Measurements from ENCODE around the gene IL22RA2.
A peak's percentile ranks its signal among the peaks of the same experiment; 100 is the strongest.

IL22RA2 gene

DNA sequence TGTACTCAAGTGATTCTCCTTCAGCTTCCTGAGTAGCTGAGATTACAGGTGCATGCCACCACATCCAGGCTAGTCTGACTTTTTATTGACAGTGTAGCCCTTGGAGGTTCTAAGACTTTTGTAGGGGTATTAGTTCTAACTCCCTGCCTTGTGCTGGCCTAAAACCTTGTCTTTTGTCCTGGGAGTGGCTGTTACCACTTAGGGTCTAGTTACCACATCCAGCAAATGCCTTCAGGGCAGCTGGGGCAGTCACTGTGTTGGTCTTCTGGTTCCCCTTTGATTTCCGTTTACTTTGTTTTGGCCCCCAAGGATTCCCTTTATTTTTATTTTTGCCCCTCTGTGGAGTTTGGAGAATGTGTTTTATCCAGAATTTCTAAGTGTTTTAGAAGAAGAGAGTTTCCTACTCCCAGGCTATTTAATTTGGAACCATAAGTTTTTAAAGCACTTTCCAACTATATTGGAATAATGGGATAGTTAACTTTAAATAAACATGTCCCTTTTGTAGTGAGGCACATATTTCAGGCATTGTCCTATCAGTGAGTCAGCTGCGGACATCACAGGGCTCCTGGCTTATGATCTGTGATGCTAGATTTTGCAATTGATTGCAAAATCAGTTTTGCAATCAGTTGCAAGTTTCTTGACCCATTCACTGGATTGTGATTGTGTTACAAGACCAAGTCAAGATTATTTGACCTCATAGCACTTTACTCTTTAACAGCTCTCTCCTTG is 25.0 kb downstream of the IL22RA2 start:
- no peak for DNase-seq
- WGBS (ENCODE audit: insufficient coverage): 91% methylated on average over 1 of the region's 2 CpGs
- H3K27ac ChIP-seq (ENCODE audit: insufficient read depth in 1 of 2, low read depth in 1 of 2, low read length in 2 of 2, poor library complexity in 1 of 2, severe bottlenecking in 2 of 2): no peak overlapping the region

DNA sequence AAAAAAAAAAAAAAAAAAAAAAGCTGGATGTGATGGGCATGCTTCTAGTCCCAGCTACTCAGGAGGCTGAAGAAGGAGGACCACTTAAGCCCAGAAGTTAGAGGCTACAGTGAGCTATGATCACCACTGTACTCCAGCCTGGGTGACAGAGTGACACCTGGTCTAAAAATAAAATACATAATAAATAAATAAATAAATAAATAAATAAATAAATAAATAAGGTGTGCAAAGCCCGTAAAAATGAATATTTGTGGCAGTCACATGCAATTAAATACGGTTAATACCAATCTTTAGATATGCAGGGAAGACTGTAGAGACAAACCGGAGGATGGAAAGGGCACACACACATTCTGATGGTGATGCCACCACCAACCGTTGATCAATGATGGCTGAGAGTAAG is 26.2 kb downstream of the IL22RA2 start:
- POLR2A ChIA-PET: no interaction called here
- H3K4me1 ChIP-seq (ENCODE audit: control extremely low read depth in 1 of 4, control insufficient read depth in 4 of 4, insufficient read depth in 4 of 4, low read length in 3 of 4): no peaks in the 10 kb centered on the region
- H3K27me3 ChIP-seq (replicated peaks in 2 of 5; ENCODE audit: control insufficient read depth in 4 of 5, insufficient read depth in 5 of 5, low read length in 4 of 5): peaks cover 0 to 41% (median 9%) of the 10 kb centered on the region in 5 experiments
- WGBS (ENCODE audit: insufficient coverage): 93% methylated on average over 3 of the region's 4 CpGs
- no peak for DNase-seq
- H3K36me3 ChIP-seq (ENCODE audit: control insufficient read depth in 4 of 4, insufficient read depth in 4 of 4, low read length in 3 of 4): no peaks in the 10 kb centered on the region
- CTCF ChIA-PET: interaction anchor here (0.9 kb wide), 1 partner anchor 125 kb away, joined by 3 read pairs; no protein-coding TSS in a partner anchor
- H3K27ac ChIP-seq (ENCODE audit: insufficient read depth in 1 of 2, low read depth in 1 of 2, low read length in 2 of 2, poor library complexity in 1 of 2, severe bottlenecking in 2 of 2): no peak overlapping the region
- no peak overlapping the region for H3K4me3 ChIP-seq (ENCODE audit: control insufficient read depth in 1 of 7, extremely low read depth in 1 of 7, insufficient read depth in 4 of 7, low read depth in 2 of 7, low read length in 6 of 7)
- H3K9me3 ChIP-seq (ENCODE audit: control extremely low read depth in 1 of 5, control insufficient read depth in 4 of 5, insufficient read depth in 2 of 5, low read depth in 1 of 5, low read length in 4 of 5): peaks cover 0 to 11% (median 2%) of the 10 kb centered on the region in 5 experiments

More for the DNA sequence above, 25.0 kb downstream of the IL22RA2 start:
- no peaks in the 10 kb centered on the region for H3K36me3 ChIP-seq (ENCODE audit: control insufficient read depth in 4 of 4, insufficient read depth in 4 of 4, low read length in 3 of 4)
- no peaks in the 10 kb centered on the region for H3K4me1 ChIP-seq (ENCODE audit: control extremely low read depth in 1 of 4, control insufficient read depth in 4 of 4, insufficient read depth in 4 of 4, low read length in 3 of 4)
- no peak overlapping the region for H3K4me3 ChIP-seq (ENCODE audit: control insufficient read depth in 1 of 7, extremely low read depth in 1 of 7, insufficient read depth in 4 of 7, low read depth in 2 of 7, low read length in 6 of 7)
- ChIA-PET POLR2A (no interaction called here), CTCF (interaction anchor here (0.6 kb wide), 1 partner anchor 88 kb away, joined by 3 read pairs; no protein-coding TSS in a partner anchor)
- H3K9me3 ChIP-seq (ENCODE audit: control extremely low read depth in 1 of 5, control insufficient read depth in 4 of 5, insufficient read depth in 2 of 5, low read depth in 1 of 5, low read length in 4 of 5): peaks cover 0 to 22% (median 5%) of the 10 kb centered on the region in 5 experiments
- peaks cover 0 to 50% (median 14%) of the 10 kb centered on the region in 5 experiments for H3K27me3 ChIP-seq (replicated peaks in 2 of 5; ENCODE audit: control insufficient read depth in 4 of 5, insufficient read depth in 5 of 5, low read length in 4 of 5)

DNA sequence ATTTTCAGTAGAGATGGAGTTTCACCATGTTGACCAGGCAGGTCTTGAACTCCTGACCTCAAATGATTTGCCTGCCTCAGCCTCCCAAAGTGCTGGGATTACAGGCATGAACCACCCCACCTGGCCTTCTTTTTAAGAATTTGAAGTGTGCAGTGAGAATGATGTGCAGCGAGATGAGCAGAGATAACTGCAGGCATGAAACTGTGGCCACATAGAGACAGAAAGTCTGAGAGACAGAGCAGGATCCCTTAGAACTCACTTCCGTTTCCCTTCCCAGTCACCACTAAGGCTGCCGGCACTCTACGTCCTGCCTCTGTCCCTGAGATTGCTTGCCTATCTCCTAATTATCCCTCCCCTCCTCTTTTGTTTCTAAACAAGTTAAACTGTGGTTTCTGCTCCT is 27.2 kb downstream of the IL22RA2 start:
- no peaks in the 10 kb centered on the region for H3K4me1 ChIP-seq (ENCODE audit: control extremely low read depth in 1 of 4, control insufficient read depth in 4 of 4, insufficient read depth in 4 of 4, low read length in 3 of 4)
- no peak overlapping the region for H3K27ac ChIP-seq (ENCODE audit: insufficient read depth in 1 of 2, low read depth in 1 of 2, low read length in 2 of 2, poor library complexity in 1 of 2, severe bottlenecking in 2 of 2)
- peaks cover 0 to 3% (median 0%) of the 10 kb centered on the region in 5 experiments for H3K9me3 ChIP-seq (ENCODE audit: control extremely low read depth in 1 of 5, control insufficient read depth in 4 of 5, insufficient read depth in 2 of 5, low read depth in 1 of 5, low read length in 4 of 5)
- 100% methylated on average over 3 of the region's 4 CpGs for WGBS (ENCODE audit: insufficient coverage)
- no peak overlapping the region for H3K4me3 ChIP-seq (ENCODE audit: control insufficient read depth in 1 of 7, extremely low read depth in 1 of 7, insufficient read depth in 4 of 7, low read depth in 2 of 7, low read length in 6 of 7)
- peaks cover 0 to 41% (median 7%) of the 10 kb centered on the region in 5 experiments for H3K27me3 ChIP-seq (replicated peaks in 2 of 5; ENCODE audit: control insufficient read depth in 4 of 5, insufficient read depth in 5 of 5, low read length in 4 of 5)
- CTCF ChIA-PET: no interaction called here
- POLR2A ChIA-PET: no interaction called here
- no peaks in the 10 kb centered on the region for H3K36me3 ChIP-seq (ENCODE audit: control insufficient read depth in 4 of 4, insufficient read depth in 4 of 4, low read length in 3 of 4)
- DNase-seq: no peak

DNA sequence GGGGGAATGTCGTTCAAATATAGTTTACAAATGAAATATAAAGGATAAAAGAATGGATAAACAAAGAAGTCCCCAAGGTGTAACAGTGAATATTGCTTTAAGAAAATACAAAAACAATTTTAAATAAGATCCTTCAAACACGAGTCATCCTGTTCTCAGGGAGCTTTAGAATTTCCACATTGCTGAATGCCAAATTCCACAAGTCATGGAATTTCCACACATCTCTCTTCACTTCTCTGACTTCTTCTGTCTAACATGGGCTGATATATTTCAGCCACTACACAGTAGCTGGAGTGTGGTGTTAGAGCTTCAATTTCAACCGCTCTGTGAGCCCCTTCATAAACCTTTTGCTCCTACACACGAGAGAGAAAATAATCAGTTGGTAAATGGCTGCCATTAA is 28.0 kb downstream of the IL22RA2 start:
- no peaks in the 10 kb centered on the region for H3K4me1 ChIP-seq (ENCODE audit: control extremely low read depth in 1 of 4, control insufficient read depth in 4 of 4, insufficient read depth in 4 of 4, low read length in 3 of 4)

DNA sequence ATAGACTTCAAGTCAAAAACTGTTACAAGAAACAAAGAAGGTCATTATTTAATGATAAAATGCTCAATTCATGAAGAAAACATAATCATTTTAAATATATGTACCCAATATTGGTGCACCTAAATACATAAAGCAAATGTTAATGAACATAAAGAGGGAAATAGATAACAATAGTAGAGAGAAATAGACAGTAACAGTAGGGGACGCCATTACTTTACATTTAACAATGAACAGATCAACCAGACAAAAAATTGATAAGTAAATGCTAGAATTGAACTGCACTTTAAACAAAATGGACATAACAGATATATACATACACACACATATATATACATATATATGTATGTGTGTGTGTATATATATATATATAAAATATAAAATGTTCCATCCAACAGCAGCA is 37.4 kb downstream of the IL22RA2 start:
- Histone ChIP-seq H3K4me1 (ENCODE audit: control extremely low read depth in 1 of 4, control insufficient read depth in 4 of 4, insufficient read depth in 4 of 4, low read length in 3 of 4) (no peaks in the 10 kb centered on the region), H3K9me3 (ENCODE audit: control extremely low read depth in 1 of 5, control insufficient read depth in 4 of 5, insufficient read depth in 2 of 5, low read depth in 1 of 5, low read length in 4 of 5) (peaks cover 0 to 29% (median 8%) of the 10 kb centered on the region in 5 experiments), H3K27ac (ENCODE audit: insufficient read depth in 1 of 2, low read depth in 1 of 2, low read length in 2 of 2, poor library complexity in 1 of 2, severe bottlenecking in 2 of 2) (no peak overlapping the region), H3K36me3 (ENCODE audit: control insufficient read depth in 4 of 4, insufficient read depth in 4 of 4, low read length in 3 of 4) (no peaks in the 10 kb centered on the region), H3K4me3 (ENCODE audit: control insufficient read depth in 1 of 7, extremely low read depth in 1 of 7, insufficient read depth in 4 of 7, low read depth in 2 of 7, low read length in 6 of 7) (no peak overlapping the region), H3K27me3 (replicated peaks in 2 of 5; ENCODE audit: control insufficient read depth in 4 of 5, insufficient read depth in 5 of 5, low read length in 4 of 5) (peaks cover 0 to 6% (median 2%) of the 10 kb centered on the region in 5 experiments)
- ChIA-PET CTCF (no interaction called here), POLR2A (interaction anchor here (0.7 kb wide), 1 partner anchor 965 kb away, joined by 3 read pairs; no protein-coding TSS in a partner anchor)
- peak in 1 of 3 donors; percentile 8 for DNase-seq
- no CpG with 5 or more reads among the region's 1 CpG for WGBS (ENCODE audit: insufficient coverage)

More for the DNA sequence above, 28.0 kb downstream of the IL22RA2 start:
- H3K27ac ChIP-seq (ENCODE audit: insufficient read depth in 1 of 2, low read depth in 1 of 2, low read length in 2 of 2, poor library complexity in 1 of 2, severe bottlenecking in 2 of 2): no peak overlapping the region
- 100% methylated on average over 1 of the region's 4 CpGs for WGBS (ENCODE audit: insufficient coverage)
- ChIA-PET CTCF (no interaction called here), POLR2A (no interaction called here)
- H3K4me3 ChIP-seq (ENCODE audit: control insufficient read depth in 1 of 7, extremely low read depth in 1 of 7, insufficient read depth in 4 of 7, low read depth in 2 of 7, low read length in 6 of 7): no peak overlapping the region
- H3K36me3 ChIP-seq (ENCODE audit: control insufficient read depth in 4 of 4, insufficient read depth in 4 of 4, low read length in 3 of 4): no peaks in the 10 kb centered on the region
- H3K9me3 ChIP-seq (ENCODE audit: control extremely low read depth in 1 of 5, control insufficient read depth in 4 of 5, insufficient read depth in 2 of 5, low read depth in 1 of 5, low read length in 4 of 5): peaks cover 0 to 4% (median 0%) of the 10 kb centered on the region in 5 experiments
- H3K27me3 ChIP-seq (replicated peaks in 2 of 5; ENCODE audit: control insufficient read depth in 4 of 5, insufficient read depth in 5 of 5, low read length in 4 of 5): peaks cover 0 to 40% (median 4%) of the 10 kb centered on the region in 5 experiments
- DNase-seq: no peak

DNA sequence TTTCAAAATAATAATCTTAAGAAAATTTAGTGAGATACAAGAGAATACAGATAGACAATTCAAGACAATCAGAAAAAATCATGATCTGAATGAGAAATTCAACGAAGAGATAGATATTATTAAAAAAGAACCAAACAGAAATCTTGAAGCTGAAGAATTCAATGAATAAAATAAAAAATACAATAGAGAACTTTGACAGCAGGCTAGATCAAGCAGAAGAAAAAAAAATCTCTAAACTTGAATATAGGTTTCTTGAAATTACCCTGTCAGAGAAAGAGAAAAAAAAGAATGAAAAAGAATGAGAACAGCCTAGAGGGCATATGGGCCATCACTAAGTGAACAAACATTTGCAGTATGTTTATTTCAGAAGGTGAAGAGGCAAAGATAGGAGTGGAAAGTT is 39.0 kb downstream of the IL22RA2 start:
- Histone ChIP-seq H3K4me1 (ENCODE audit: control extremely low read depth in 1 of 4, control insufficient read depth in 4 of 4, insufficient read depth in 4 of 4, low read length in 3 of 4) (no peaks in the 10 kb centered on the region), H3K27ac (ENCODE audit: insufficient read depth in 1 of 2, low read depth in 1 of 2, low read length in 2 of 2, poor library complexity in 1 of 2, severe bottlenecking in 2 of 2) (no peak overlapping the region), H3K36me3 (ENCODE audit: control insufficient read depth in 4 of 4, insufficient read depth in 4 of 4, low read length in 3 of 4) (no peaks in the 10 kb centered on the region), H3K27me3 (replicated peaks in 2 of 5; ENCODE audit: control insufficient read depth in 4 of 5, insufficient read depth in 5 of 5, low read length in 4 of 5) (peaks cover 0 to 7% (median 2%) of the 10 kb centered on the region in 5 experiments), H3K9me3 (ENCODE audit: control extremely low read depth in 1 of 5, control insufficient read depth in 4 of 5, insufficient read depth in 2 of 5, low read depth in 1 of 5, low read length in 4 of 5) (peaks cover 0 to 29% (median 8%) of the 10 kb centered on the region in 5 experiments), H3K4me3 (ENCODE audit: control insufficient read depth in 1 of 7, extremely low read depth in 1 of 7, insufficient read depth in 4 of 7, low read depth in 2 of 7, low read length in 6 of 7) (no peak overlapping the region)
- ChIA-PET CTCF (no interaction called here), POLR2A (no interaction called here)
- DNase-seq: no peak
- WGBS (ENCODE audit: insufficient coverage): no CpG with 5 or more reads among the region's 1 CpG

DNA sequence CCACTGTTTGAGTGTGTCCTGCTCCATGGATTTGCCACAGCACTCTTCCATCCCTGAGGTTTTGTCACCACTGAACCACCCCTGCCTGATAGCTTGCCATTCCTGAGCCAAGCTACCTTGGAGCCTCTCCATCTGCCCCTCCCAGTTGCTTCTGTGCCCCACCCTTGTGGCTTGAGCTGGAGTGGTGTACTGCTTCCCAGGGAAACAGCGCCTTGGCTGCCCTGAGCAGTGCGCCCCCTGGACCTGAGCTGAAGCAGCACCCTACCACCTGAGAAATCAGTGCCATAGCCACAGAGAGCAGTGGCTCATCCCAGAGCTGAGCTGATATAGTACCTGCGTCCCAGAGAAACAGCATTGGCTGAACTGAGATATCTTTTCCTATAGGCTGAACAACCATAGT is 40.3 kb downstream of the IL22RA2 start:
- no peak overlapping the region for H3K4me3 ChIP-seq (ENCODE audit: control insufficient read depth in 1 of 7, extremely low read depth in 1 of 7, insufficient read depth in 4 of 7, low read depth in 2 of 7, low read length in 6 of 7)
- no peak overlapping the region for H3K27ac ChIP-seq (ENCODE audit: insufficient read depth in 1 of 2, low read depth in 1 of 2, low read length in 2 of 2, poor library complexity in 1 of 2, severe bottlenecking in 2 of 2)
- no peak for DNase-seq
- H3K36me3 ChIP-seq (ENCODE audit: control insufficient read depth in 4 of 4, insufficient read depth in 4 of 4, low read length in 3 of 4): no peaks in the 10 kb centered on the region
- peaks cover 0 to 33% (median 8%) of the 10 kb centered on the region in 5 experiments for H3K9me3 ChIP-seq (ENCODE audit: control extremely low read depth in 1 of 5, control insufficient read depth in 4 of 5, insufficient read depth in 2 of 5, low read depth in 1 of 5, low read length in 4 of 5)
- peaks cover 0 to 7% (median 2%) of the 10 kb centered on the region in 5 experiments for H3K27me3 ChIP-seq (replicated peaks in 2 of 5; ENCODE audit: control insufficient read depth in 4 of 5, insufficient read depth in 5 of 5, low read length in 4 of 5)
- WGBS (ENCODE audit: insufficient coverage): 96% methylated on average over 3 of the region's 3 CpGs
- CTCF ChIA-PET: no interaction called here
- H3K4me1 ChIP-seq (ENCODE audit: control extremely low read depth in 1 of 4, control insufficient read depth in 4 of 4, insufficient read depth in 4 of 4, low read length in 3 of 4): no peaks in the 10 kb centered on the region
- POLR2A ChIA-PET: no interaction called here

All from common myeloid progenitor, CD34-positive (primary cell).